IMR-90 (cell line): Measurements from ENCODE around the gene SYNE3. TPM values are rescaled to one million over a fixed set of nuclear protein-coding genes. Genes with fewer than 3 reads are reported as not detected.

Source experiments
- microRNA-seq, 2 experiments: library from miRNA; stranded (forward) in 1 of 2; unstranded in 1 of 2; fragments of 10-50 nt in 1 of 2; fragments of <30 nt in 1 of 2; gene quantifications in 1 of 2; microRNA quantifications in 1 of 2; one replicate each; pipeline versions ENCODE3 to v1.1.0; 2013 to 2020; ENCODE audit not compliant: insufficient read depth in 1 of 2, insufficient read length in 1 of 2, unreplicated experiment in 1 of 2
- polyA plus RNA-seq, 3 experiments: library from polyadenylated mRNA; depleted of rRNA; stranded (reverse); fragments of >200 nt; gene quantifications; 2 replicates each; pipeline ENCODE4 v1.2.3, GENCODE V29; 2012; ENCODE audit warnings: low replicate concordance in 1 of 3
- small RNA-seq, 5 experiments: library from RNA; depleted of rRNA; stranded (forward); fragments of <200 nt; gene quantifications; one replicate each; pipeline ENCODE3, GENCODE V24; 2012
- total RNA-seq: library from RNA; depleted of rRNA; stranded (reverse); fragments of >200 nt; gene quantifications from 2 replicates; pipeline ENCODE4 v1.2.3, GENCODE V29; 2012; rRNA removed

Gene SYNE3
- total and polyA plus RNA-seq, 2 of the 4 experiments (the other 2 are of a cell fraction): 2.9 to 5.0 TPM

Small RNAs within 50 kb of the gene (microRNA-seq; reads per million reads assigned to microRNA genes)
- not detected for gene SCARNA13 (ENCODE audit: insufficient read depth, insufficient read length)

Small RNAs within 50 kb of the gene (small RNA-seq; reads per million reads assigned to genes)
- 9.3 to 231 (median 21.1) reads per million in 5 experiments for gene SCARNA13

Other genes starting within 250 kb of the SYNE3 start
- gene CLMN, start 196.7 kb downstream of the SYNE3 start, total RNA-seq: under 0.01 and 0.18 TPM in 2 replicates
- 0.09 and 0.10 TPM in 2 replicates for gene CLMN, start 196.7 kb downstream of the SYNE3 start, polyA plus RNA-seq (2012; rRNA removed)
- gene GLRX5, start 18.4 kb upstream of the SYNE3 start, total RNA-seq: 32.4 and 59.2 TPM in 2 replicates
- 31.7 and 40.4 TPM in 2 replicates for gene GLRX5, start 18.4 kb upstream of the SYNE3 start, polyA plus RNA-seq (2012; rRNA removed)
- not detected in 2 replicates for gene TCL1B, start 169.8 kb upstream of the SYNE3 start, total RNA-seq
- not detected in 2 replicates for gene TCL1B, start 169.8 kb upstream of the SYNE3 start, polyA plus RNA-seq (2012; rRNA removed)
- gene TCL1A, start 197.5 kb upstream of the SYNE3 start, total RNA-seq: not detected in 2 replicates
- gene TCL1A, start 197.5 kb upstream of the SYNE3 start, polyA plus RNA-seq (2012; rRNA removed): not detected in 2 replicates